ENCODE measurements around the gene DNAH9.
A peak's percentile ranks its signal among the peaks of the same experiment; 100 is the strongest.
"Not testable (repeated sequence)": the region's sequence is repeated elsewhere in the genome, so short reads cannot be mapped to it uniquely, and the experiment has no call there.

Gene DNAH9

GRCh38 chr17:11916091-11916490 lies 317.8 kb downstream of the DNAH9 start:
- DNase-seq (ENCODE audit: low read depth) = no peak

DNA sequence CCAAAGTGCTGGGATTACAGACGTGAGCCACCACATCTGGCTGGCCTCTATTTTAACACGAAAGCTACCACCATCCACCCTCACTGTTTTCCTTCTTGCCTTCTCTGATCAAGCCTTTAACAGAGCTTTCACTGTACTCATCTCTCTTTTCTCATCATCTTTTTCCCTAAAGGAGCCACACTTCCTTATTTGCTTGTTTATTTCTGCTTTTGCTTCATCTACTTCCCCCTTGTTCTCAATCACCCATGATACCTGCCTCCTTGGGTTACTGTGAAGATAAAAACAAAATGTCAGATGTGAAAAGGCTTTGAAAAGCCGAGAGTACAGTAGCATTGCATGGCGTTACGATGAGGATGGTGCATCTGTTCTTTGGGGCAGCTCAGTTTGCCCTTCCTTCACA lies 319.1 kb downstream of the DNAH9 start:
- DNase-seq (ENCODE audit: low read depth) = no peak

GRCh38 chr17:11921296-11921695 lies 323.0 kb downstream of the DNAH9 start:
- DNase-seq (ENCODE audit: low read depth) = no peak

GRCh38 chr17:11922638-11923037 lies 324.4 kb downstream of the DNAH9 start:
- DNase-seq (ENCODE audit: low read depth) = no peak

GRCh38 chr17:11924076-11924475 lies 325.8 kb downstream of the DNAH9 start:
- DNase-seq (ENCODE audit: low read depth) = no peak

DNA sequence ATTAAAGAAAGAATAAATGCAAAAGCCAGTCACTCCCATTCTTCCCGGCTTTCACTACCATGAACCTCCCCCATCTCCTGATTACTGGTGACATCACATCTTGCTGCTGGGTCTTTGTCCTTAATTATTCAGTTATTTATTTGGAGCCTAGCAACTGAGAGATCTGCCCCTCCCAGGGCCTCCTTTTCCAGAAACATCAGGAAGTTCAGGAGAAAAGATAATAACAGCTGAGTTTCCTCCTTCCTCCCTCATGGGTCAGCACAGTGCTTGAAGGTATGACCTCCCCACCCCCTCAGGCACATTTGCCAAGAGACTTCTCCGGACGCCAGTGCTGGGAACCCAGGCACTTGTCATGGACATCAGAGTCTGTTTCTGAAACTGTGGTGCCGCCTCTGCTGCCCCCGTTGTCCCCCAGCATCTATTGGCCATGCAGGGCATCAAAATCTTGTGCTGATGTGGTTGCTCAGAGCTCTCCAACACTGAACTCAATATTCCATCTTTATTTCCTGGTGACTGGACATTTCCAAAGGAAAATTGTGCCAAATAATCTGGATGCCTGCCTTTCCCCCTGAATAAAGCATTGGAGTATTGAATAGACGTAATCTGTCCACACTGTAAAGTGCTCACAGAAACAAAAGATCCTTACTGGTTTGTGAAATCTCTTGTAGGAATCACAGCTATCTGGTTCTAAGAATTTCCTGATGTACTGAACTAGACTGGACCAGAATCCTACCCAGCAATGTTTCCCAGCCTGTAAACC lies 327.2 kb downstream of the DNAH9 start:
- no peak for DNase-seq (ENCODE audit: low read depth)

DNA sequence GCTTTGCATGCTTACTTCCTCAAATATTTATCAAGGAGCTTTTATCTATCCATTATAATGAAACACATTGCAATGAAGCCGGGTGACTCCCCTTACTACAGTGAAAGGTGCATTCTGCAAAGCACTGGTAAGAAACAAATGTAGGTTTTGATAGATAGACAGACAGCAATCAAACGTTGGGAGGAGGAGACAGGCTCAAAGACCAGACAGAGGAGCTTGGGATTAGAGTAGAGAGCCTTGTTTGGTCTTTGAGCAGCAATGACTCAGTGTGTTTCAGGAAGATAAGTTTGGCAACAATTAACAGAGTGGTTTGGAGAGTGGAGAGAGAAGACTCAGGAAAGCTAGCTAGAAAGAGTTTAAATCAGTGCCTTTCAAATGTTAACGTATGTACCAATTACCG lies 330.2 kb downstream of the DNAH9 start:
- DNase-seq (ENCODE audit: low read depth) = no peak

DNA sequence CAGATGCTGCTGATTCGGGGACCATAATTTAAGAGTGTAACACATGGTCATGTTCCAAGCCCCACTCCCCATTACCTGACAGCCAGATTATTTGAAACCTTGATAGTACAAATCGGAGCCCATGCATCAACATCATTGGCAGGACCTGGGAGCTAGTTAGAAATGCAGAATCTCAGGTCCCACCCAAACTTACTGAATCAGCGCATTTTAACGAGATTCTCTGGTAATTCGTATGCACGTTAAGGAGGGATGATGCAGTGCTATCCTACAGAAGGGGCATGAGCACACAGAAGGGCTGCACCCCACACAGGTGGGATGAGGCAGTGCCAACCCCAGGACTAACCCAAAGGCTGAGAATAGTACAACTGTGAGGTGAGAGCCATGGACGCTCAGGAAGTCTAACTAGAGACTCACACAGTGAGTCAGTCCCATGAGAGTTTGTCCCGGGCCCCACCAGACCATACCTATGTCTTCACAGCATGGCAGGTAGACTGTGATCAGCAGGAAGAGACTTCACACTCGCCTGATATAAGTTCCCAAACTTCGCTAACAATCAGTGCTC lies 334.1 kb downstream of the DNAH9 start:
- no peak for DNase-seq (ENCODE audit: low read depth)

DNA sequence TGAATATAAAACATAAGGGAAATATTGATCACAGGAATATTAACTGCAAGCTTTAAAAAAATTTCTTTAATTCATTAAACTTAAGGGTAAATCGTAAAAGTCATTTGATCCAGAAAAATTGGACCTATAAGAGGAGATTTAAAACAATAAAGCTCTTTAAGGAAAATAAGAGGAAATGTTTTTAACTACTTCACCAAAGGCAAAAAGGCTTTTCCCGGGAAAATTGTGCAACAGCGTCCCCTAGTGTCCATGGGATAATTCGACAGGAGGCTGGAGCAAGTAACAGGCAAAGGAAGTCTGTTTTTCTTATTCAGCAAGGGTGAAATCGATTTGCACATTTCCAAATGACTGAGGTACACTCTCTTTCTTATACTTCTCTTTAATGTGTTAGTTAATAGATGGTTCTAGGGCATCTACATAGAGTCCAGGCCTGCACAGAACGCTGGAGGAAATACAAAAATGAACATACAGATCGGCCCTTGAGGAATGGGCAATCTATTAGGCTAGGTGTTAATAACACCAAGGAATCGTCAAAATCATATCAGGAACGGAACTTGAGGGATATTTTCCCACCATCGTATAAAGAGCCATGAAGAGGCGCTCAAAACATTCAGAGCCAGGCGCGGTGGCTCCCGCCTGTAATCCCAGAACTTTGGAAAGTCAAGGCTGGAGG lies 337.6 kb downstream of the DNAH9 start:
- peak; percentile 34 for DNase-seq (ENCODE audit: low read depth)

DNA sequence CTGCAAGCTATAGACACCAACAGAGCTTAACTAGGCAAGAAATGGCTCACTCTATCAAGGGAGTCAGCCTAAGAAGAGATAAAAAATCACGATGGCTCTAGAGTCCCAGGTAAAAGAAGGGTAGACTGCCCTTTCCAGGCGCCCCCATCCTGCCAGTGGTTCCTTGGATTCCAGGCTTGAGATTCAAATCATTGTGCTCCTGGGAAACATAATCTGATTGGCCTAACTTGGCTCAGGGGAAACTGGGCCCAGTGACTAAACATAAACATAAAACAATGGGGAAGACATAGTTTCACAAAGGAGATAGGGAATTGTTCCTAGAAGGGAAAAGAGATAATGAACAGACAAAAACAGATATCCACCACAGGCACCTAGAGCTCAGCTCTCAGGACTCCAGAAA lies 342.6 kb downstream of the DNAH9 start:
- DNase-seq (ENCODE audit: low read depth) = no peak

DNA sequence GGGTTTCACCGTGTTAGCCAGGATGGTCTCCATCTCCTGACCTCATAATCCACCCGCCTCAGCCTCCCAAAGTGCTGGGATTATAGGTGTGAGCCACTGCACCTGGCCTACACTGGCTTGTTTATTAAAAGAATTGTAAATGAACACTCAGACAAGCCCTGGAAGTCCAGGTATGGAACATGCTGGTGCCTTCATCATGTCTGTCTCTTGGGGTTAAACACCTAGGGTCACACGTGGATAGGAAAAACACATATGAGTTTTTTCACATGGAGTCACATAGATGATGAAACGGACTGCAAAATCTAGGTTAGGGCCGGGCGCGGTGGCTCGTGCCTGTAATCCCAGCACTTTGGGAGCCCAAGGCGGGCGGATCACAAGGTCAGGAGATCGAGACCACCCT lies 344.8 kb downstream of the DNAH9 start:
- not testable (repeated sequence) for DNase-seq (ENCODE audit: low read depth)

- no peak for DNase-seq (ENCODE audit: low read depth)
These were observed 345.6 kb downstream of the DNAH9 start for GRCh38 chr17:11943759-11944347.

DNA sequence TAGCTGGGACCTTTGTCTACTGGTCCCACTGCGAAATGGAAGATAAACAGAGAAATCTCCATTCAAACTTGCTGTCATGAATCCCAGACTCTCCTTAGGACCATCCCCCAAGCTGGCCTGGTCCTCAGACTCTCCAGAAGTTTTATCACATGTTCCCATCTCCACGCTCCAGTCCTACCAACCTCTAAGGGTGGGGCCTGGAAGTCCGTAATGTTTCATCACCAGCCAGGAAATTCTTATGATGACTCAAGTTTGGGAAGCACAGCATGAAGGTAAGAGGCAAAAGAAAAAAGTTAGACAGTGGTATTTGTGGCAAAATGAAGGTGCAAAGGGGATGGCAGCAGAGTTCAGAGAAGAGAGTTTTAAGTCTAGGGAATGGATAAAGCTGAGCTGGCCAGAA lies 346.3 kb downstream of the DNAH9 start:
- no peak for DNase-seq (ENCODE audit: low read depth)

GRCh38 chr17:11948789-11949188 lies 350.5 kb downstream of the DNAH9 start:
- DNase-seq (ENCODE audit: low read depth) = peak; percentile 24

- DNase-seq (ENCODE audit: low read depth) = not testable (repeated sequence)
These were observed 351.3 kb downstream of the DNAH9 start for GRCh38 chr17:11949571-11949970.

DNA sequence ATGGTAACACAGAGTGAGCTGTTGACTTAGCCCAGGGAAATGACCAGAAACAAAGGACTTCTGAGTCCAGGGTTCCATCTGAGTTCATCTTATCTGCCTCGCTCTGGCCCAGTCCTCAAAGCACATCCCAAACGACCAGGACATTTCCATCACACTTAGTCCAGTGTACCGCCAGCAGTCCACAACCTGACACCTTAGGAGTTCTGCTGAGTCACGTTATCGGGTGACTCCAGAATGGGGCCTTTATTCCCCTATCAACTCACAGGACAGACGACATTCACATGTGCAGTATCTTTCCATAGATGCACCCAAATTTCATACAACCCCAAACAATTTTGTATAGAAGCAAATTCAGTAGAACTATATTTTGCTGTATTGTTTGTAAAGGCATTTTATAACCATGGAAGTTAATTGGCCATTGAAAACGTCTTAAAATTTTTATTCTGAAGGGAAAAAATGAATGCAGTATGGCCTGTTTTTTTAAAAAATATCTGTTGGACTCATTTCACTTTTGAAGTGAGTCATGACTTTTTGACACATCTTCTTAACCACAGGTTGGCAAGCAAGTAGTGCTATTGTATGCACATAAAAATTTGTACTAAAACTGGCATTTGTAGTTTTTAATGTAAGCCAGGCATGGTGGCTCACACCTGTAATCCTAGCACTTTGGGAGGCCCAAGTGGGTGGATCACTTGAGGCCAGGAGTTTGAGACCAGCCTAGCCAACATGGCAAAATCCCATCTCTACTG lies 352.7 kb downstream of the DNAH9 start:
- no peak for DNase-seq (ENCODE audit: low read depth)

DNA sequence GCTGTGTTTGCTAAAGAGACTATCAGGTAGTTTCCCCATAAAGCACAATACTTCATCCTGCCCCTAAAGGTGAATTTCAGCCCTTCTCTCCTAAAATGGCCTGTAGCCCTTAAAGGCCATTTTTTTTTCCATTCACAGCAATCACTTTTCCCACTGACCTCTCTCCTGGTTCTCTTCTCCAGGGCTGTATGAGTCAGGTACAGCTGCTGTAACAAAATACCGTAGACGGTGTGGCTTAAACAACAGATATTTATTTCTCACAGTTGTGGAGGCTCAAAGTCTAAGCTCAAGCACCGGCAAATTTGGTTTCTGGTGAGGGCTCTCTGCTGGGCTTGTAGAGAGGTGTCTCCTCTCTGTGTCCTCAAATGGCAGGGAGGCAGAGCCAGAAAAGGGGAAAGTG lies 354.3 kb downstream of the DNAH9 start:
- DNase-seq (ENCODE audit: low read depth) = no peak

- DNase-seq (ENCODE audit: low read depth) = no peak
These were observed 355.7 kb downstream of the DNAH9 start for GRCh38 chr17:11953924-11954323.

- DNase-seq (ENCODE audit: low read depth) = no peak
These were observed 356.7 kb downstream of the DNAH9 start for GRCh38 chr17:11954936-11955335.

DNA sequence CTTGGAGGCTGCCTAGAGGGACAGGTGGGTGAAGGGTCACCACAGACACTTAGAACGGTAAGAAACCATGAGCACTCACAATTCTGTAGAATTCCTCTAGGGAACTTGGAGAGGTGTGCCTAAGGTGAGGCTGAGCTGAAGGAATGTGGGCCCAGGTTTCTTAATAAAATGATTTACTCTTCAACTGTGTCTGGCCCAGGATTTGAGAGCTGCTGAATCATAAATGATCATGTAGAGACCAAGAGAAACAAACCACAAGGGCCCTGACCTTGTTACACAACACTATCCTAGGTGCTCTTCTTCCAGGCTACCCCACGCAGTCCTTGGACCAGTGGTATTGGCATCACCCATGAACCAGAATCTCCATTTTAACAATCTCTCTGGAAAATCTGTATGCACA lies 371.3 kb downstream of the DNAH9 start:
- no peak for DNase-seq (ENCODE audit: low read depth)

- not testable (repeated sequence) for DNase-seq (ENCODE audit: low read depth)
These were observed 374.5 kb downstream of the DNAH9 start for GRCh38 chr17:11972741-11973140.

GRCh38 chr17:11979795-11980194 lies 381.5 kb downstream of the DNAH9 start:
- DNase-seq (ENCODE audit: low read depth) = no peak

Measured in HS-27A (cell line).